GM12878 (cell line): ENCODE data around the gene IMMP2L. TPM values are rescaled to one million over a fixed set of nuclear protein-coding genes. Genes with fewer than 3 reads are reported as not detected.

Source experiments
- ATAC-seq: fragments of 200-7000 bp; cut with Tn5 transposase; 3 replicates; pipeline ENCODE4 v1.9.1; 2020; ENCODE audit warnings: mild to moderate bottlenecking, moderate library complexity
- BruUV-seq: library from RNA; stranded (reverse); fragments of 400-500 nt; replicated peaks from 2 replicates; lab custom pipeline; 2021; lab: Mats Ljungman, UMichigan
- CTCF ChIA-PET: fragments of 300-600 bp; sonication (Branson Sonifier 250); formaldehyde crosslinking; extraction: SDS; loops from one replicate; lab custom pipeline; 2021; ENCODE audit warnings: inconsistent platforms; lab: Yijun Ruan, JAX
- POLR2A ChIA-PET: fragments of 350-600 bp; formaldehyde crosslinking; extraction: SDS; loops from one replicate; lab custom pipeline; 2021; ENCODE audit warnings: inconsistent platforms; lab: Charles Lee
- RAD21 ChIA-PET: fragments of 300-600 bp; sonication (Branson Sonifier 250); formaldehyde crosslinking; loops from one replicate; lab custom pipeline; 2023; ENCODE audit warnings: antibody characterized with exemption; ENCODE audit not compliant: unreplicated experiment; lab: Charles Lee
- SMC1A ChIA-PET: fragments of 300-600 bp; sonication (Branson Sonifier 250); formaldehyde crosslinking; loops from one replicate; lab custom pipeline; 2023; ENCODE audit not compliant: unreplicated experiment, uncharacterized antibody; lab: Charles Lee
- DNase-seq: peaks from one replicate; pipeline ENCODE4 v3.0.0-alpha.2; 2011; ENCODE audit warnings: low read depth, low spot score
- FAIRE-seq: peaks from 3 replicates; lab custom pipeline; 2011; peaks lifted over from hg19 to GRCh38; lab: Jason Lieb, UNC
- H2AFZ ChIP-seq: 2 replicates; pipeline ENCODE4 v1.6.0; 2011; ENCODE audit warnings: low read depth, low read length, control low read depth; ENCODE audit not compliant: control insufficient read depth
- H3K27ac ChIP-seq: 2 replicates; pipeline ENCODE4 v1.5.1; 2011; ENCODE audit warnings: control low read depth; ENCODE audit not compliant: control insufficient read depth, insufficient read depth
- H3K27me3 ChIP-seq, 2 experiments: replicated peaks in 1 of 2; 2 replicates each; pipeline versions ENCODE4 v1.6.0 to v1.6.1; 2011; ENCODE audit warnings: low read length in 1 of 2; ENCODE audit not compliant: control insufficient read depth in 2 of 2, insufficient read depth in 2 of 2
- H3K36me3 ChIP-seq, 2 experiments: 2 replicates each; pipeline ENCODE4 v1.5.1; 2011; ENCODE audit warnings: low read length in 1 of 2; ENCODE audit not compliant: control insufficient read depth in 2 of 2, insufficient read depth in 2 of 2
- H3K4me1 ChIP-seq: 2 replicates; pipeline ENCODE4 v1.6.1; 2011; ENCODE audit warnings: mild to moderate bottlenecking, low read length, moderate library complexity, mixed read lengths; ENCODE audit not compliant: control insufficient read depth, insufficient read depth
- H3K4me2 ChIP-seq: 2 replicates; pipeline ENCODE4 v1.6.0; 2011; ENCODE audit warnings: control low read depth; ENCODE audit not compliant: control insufficient read depth, insufficient read depth
- H3K4me3 ChIP-seq: fragments of 200-600 bp; sonication (generic); 2 replicates; pipeline ENCODE4 v1.5.1; 2016
- H3K79me2 ChIP-seq: 2 replicates; pipeline ENCODE4 v1.6.0; 2011; ENCODE audit warnings: low read length; ENCODE audit not compliant: control insufficient read depth, insufficient read depth
- H3K9ac ChIP-seq: 2 replicates; pipeline ENCODE4 v1.8.0; 2011; ENCODE audit warnings: low read length, control low read depth, mixed read lengths; ENCODE audit not compliant: control insufficient read depth, insufficient read depth
- H3K9me3 ChIP-seq: replicated peaks from 3 replicates; pipeline ENCODE4 v1.5.1; 2011; ENCODE audit warnings: mild to moderate bottlenecking, low read length; ENCODE audit not compliant: control insufficient read depth, insufficient read depth
- H4K20me1 ChIP-seq: 2 replicates; pipeline ENCODE4 v1.6.0; 2011; ENCODE audit not compliant: control insufficient read depth, insufficient read depth
- ATF3 ChIP-seq: IDR thresholded peaks from 2 replicates; pipeline ENCODE4 v1.6.1; 2011; ENCODE audit warnings: low read depth, mild to moderate bottlenecking, low read length, moderate library complexity, borderline replicate concordance; ENCODE audit errors: extremely low read depth
- CHD1 ChIP-seq: IDR thresholded peaks from 2 replicates; pipeline ENCODE4 v1.6.1; 2012; ENCODE audit warnings: low read depth, low read length, improper control_type of control experiment
- EZH2 ChIP-seq: IDR thresholded peaks from 2 replicates; pipeline ENCODE4 v1.6.1; 2012; ENCODE audit warnings: low read depth, mild to moderate bottlenecking, control low read depth, inconsistent platforms, low read length, borderline replicate concordance; ENCODE audit not compliant: control insufficient read depth
- IKZF2 ChIP-seq, 2 experiments: fragments of 450-650 bp; IDR thresholded peaks; 2 replicates each; pipeline ENCODE4 v1.6.1; 2017; ENCODE audit warnings: mild to moderate bottlenecking in 2 of 2, moderate library complexity in 2 of 2
- NFYB ChIP-seq: IDR thresholded peaks from 2 replicates; pipeline ENCODE4 v1.6.1; 2011; ENCODE audit warnings: low read depth, mild to moderate bottlenecking, low read length, improper control_type of control experiment, moderate library complexity; ENCODE audit not compliant: insufficient read depth
- RAD51 ChIP-seq: fragments of 450-650 bp; IDR thresholded peaks from 2 replicates; pipeline ENCODE4 v1.6.1; 2016; ENCODE audit warnings: moderate library complexity, mild to moderate bottlenecking, inconsistent platforms
- WGBS: methylation state at CpG from one replicate; pipeline ENCODE4 v1.1.6; 2016; ENCODE audit warnings: low lambda C conversion rate; ENCODE audit not compliant: insufficient replicate concordance, insufficient coverage; ENCODE audit errors: missing lambda C conversion rate; 5-methylcytosine and 5-hydroxymethylcytosine counted together
- in situ Hi-C: fragments of 300-500 bp; cut with MboI; formaldehyde crosslinking; loops from 9 replicates; pipeline ENCODE4 v1.14.3; 2018; ENCODE audit warnings: mixed read lengths
- intact Hi-C: fragments of 100-400 bp; cut with micrococcal nuclease; formaldehyde crosslinking; loops from one replicate; pipeline ENCODE4 v1.14.2; 2022; ENCODE audit not compliant: unreplicated experiment
- polyA plus RNA-seq, 11 experiments: library from polyadenylated mRNA; depleted of rRNA in 4 of 11; unstranded in 6 of 11; stranded (reverse) in 5 of 11; fragments of >200 nt; fragmentation: Nextera tagmentation in 4 of 11; fragmentation: Illumina TruSeq in 1 of 11; extraction: Ambion mirVana in 4 of 11; extraction: Trizol in 1 of 11; gene quantifications; 1 replicate in 1 of 11; 2 replicates in 10 of 11; pipeline versions ENCODE4 v1.2.1 to v1.2.3, GENCODE V29; 2011 to 2016; ENCODE audit warnings: inconsistent platforms in 2 of 11, missing spikeins in 2 of 11, low read depth in 1 of 11
- total RNA-seq, 4 experiments: library from RNA; depleted of rRNA in 3 of 4; stranded (reverse); fragments of >200 nt in 3 of 4; fragmentation: Illumina TruSeq in 1 of 4; extraction: Trizol in 1 of 4; gene quantifications; 2 replicates each; pipeline versions ENCODE4 v1.2.1 to v1.2.3, GENCODE V29; 2013 to 2021
- TF ChIP-seq, protein P1 (sequence below): IDR thresholded peaks from 2 replicates; pipeline ENCODE4 v1.6.1; 2011; ENCODE audit warnings: low read depth, low read length, improper control_type of control experiment, borderline replicate concordance

The IMMP2L gene
- total and polyA plus RNA-seq, 10 of the 15 experiments (the other 5 are each of a cell fraction or from before 2014, with no cell fraction given) = 12.6 to 46.3 (median 19.6) TPM

- no peaks in the 10 kb centered on the region for H3K36me3 ChIP-seq
- no peaks in the 10 kb centered on the region for H3K4me1 ChIP-seq
- CTCF ChIA-PET = no interaction called here
- no peak overlapping the region for H3K4me3 ChIP-seq
- BruUV-seq = no TSS peak
- H3K9ac ChIP-seq = no peak overlapping the region
- H3K9me3 ChIP-seq = no peaks in the 10 kb centered on the region
- H4K20me1 ChIP-seq = no peaks in the 10 kb centered on the region
- in situ Hi-C loops (no loop called here), intact Hi-C loops (no loop called here)
- no peak overlapping the region for H3K4me2 ChIP-seq
- WGBS = 87% methylated on average over 4 of the region's 4 CpGs
- ATAC-seq (no peak), DNase-seq (no peak), FAIRE-seq (peak; percentile 7)
- RAD21 ChIA-PET = no interaction called here
- POLR2A ChIA-PET = no interaction called here
- H3K79me2 ChIP-seq = no peaks in the 10 kb centered on the region
- no peak overlapping the region for H2AFZ ChIP-seq
- H3K27me3 ChIP-seq = no peaks in the 10 kb centered on the region
- SMC1A ChIA-PET = no interaction called here
- H3K27ac ChIP-seq = no peak overlapping the region
- TF ChIP-seq CHD1 (no peak), ATF3 (no peak), RAD51 (no peak), NFYB (no peak), EZH2 (no peak), IKZF2 (IDR thresholded peaks at IDR 0.05) (no peak)
- TF ChIP-seq, protein P1, sequence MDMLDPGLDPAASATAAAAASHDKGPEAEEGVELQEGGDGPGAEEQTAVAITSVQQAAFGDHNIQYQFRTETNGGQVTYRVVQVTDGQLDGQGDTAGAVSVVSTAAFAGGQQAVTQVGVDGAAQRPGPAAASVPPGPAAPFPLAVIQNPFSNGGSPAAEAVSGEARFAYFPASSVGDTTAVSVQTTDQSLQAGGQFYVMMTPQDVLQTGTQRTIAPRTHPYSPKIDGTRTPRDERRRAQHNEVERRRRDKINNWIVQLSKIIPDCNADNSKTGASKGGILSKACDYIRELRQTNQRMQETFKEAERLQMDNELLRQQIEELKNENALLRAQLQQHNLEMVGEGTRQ = no peak
These were observed 203.4 kb downstream of the IMMP2L start for GRCh38 chr7:111358915-111359314.
